GM12878 (cell line): Measurements from ENCODE around the gene HEXIM2. TPM values are rescaled to one million over a fixed set of nuclear protein-coding genes. Genes with fewer than 3 reads are reported as not detected.

ENCODE experiments used
- BACH1 ChIP-seq: fragments of 450-650 bp; IDR thresholded peaks from 2 replicates; pipeline ENCODE4 v1.6.1; 2017; ENCODE audit warnings: mild to moderate bottlenecking, borderline replicate concordance
- E2F8 ChIP-seq: fragments of 450-650 bp; IDR thresholded peaks from 2 replicates; pipeline ENCODE4 v1.6.1; 2018; ENCODE audit warnings: mild to moderate bottlenecking, low read depth, moderate library complexity; ENCODE audit not compliant: partially characterized antibody
- ESRRA ChIP-seq: IDR thresholded peaks from 2 replicates; pipeline ENCODE4 v1.6.1; 2012; ENCODE audit warnings: mild to moderate bottlenecking, low read length, improper control_type of control experiment
- GABPA ChIP-seq: IDR thresholded peaks from 2 replicates; pipeline ENCODE4 v1.6.1; 2014; ENCODE audit warnings: antibody characterized with exemption, low read depth, mild to moderate bottlenecking, inconsistent platforms
- HDGF ChIP-seq: fragments of 450-650 bp; IDR thresholded peaks from 2 replicates; pipeline ENCODE4 v1.6.1; 2016; ENCODE audit warnings: antibody characterized with exemption
- MAX ChIP-seq: IDR thresholded peaks from 2 replicates; pipeline ENCODE4 v1.6.1; 2012; ENCODE audit warnings: low read depth, low read length, improper control_type of control experiment
- NFYB ChIP-seq: IDR thresholded peaks from 2 replicates; pipeline ENCODE4 v1.6.1; 2011; ENCODE audit warnings: low read depth, mild to moderate bottlenecking, low read length, improper control_type of control experiment, moderate library complexity; ENCODE audit not compliant: insufficient read depth
- NR2F1 ChIP-seq: fragments of 450-650 bp; conservative IDR thresholded peaks from 2 replicates; pipeline ENCODE4 v1.6.1; 2017; ENCODE audit warnings: mild to moderate bottlenecking
- RB1 ChIP-seq: fragments of 450-650 bp; formaldehyde crosslinking; IDR thresholded peaks from 2 replicates; pipeline ENCODE4 v1.6.1; 2017; ENCODE audit warnings: mild to moderate bottlenecking, borderline replicate concordance
- RELB ChIP-seq: fragments of 450-650 bp; IDR thresholded peaks from 2 replicates; pipeline ENCODE4 v1.6.1; 2017; ENCODE audit warnings: low read depth, mild to moderate bottlenecking, moderate library complexity
- REST ChIP-seq: IDR thresholded peaks from 2 replicates; pipeline ENCODE4 v1.6.1; 2012; ENCODE audit warnings: mild to moderate bottlenecking, low read depth, low read length
- STAT1 ChIP-seq: fragments of 450-650 bp; conservative IDR thresholded peaks from 2 replicates; pipeline ENCODE4 v1.6.1; 2014; ENCODE audit warnings: antibody characterized with exemption, mild to moderate bottlenecking
- TAF1 ChIP-seq: IDR thresholded peaks from 2 replicates; pipeline ENCODE4 v1.6.1; 2011; ENCODE audit warnings: mild to moderate bottlenecking, low read depth, low read length, borderline replicate concordance
- ZNF622 ChIP-seq: fragments of 450-650 bp; IDR thresholded peaks from 2 replicates; pipeline ENCODE4 v1.6.1; 2017; ENCODE audit warnings: mild to moderate bottlenecking, inconsistent platforms
- polyA plus RNA-seq, 11 experiments: library from polyadenylated mRNA; depleted of rRNA in 4 of 11; unstranded in 6 of 11; stranded (reverse) in 5 of 11; fragments of >200 nt; fragmentation: Nextera tagmentation in 4 of 11; fragmentation: Illumina TruSeq in 1 of 11; extraction: Ambion mirVana in 4 of 11; extraction: Trizol in 1 of 11; gene quantifications; 1 replicate in 1 of 11; 2 replicates in 10 of 11; pipeline versions ENCODE4 v1.2.1 to v1.2.3, GENCODE V29; 2011 to 2016; ENCODE audit warnings: inconsistent platforms in 2 of 11, missing spikeins in 2 of 11, low read depth in 1 of 11
- total RNA-seq, 4 experiments: library from RNA; depleted of rRNA in 3 of 4; stranded (reverse); fragments of >200 nt in 3 of 4; fragmentation: Illumina TruSeq in 1 of 4; extraction: Trizol in 1 of 4; gene quantifications; 2 replicates each; pipeline versions ENCODE4 v1.2.1 to v1.2.3, GENCODE V29; 2013 to 2021

HEXIM2 gene
- total and polyA plus RNA-seq, 10 of the 15 experiments (the other 5 are each of a cell fraction or from before 2014, with no cell fraction given) = 0.10 to 10.3 (median 6.4) TPM

- TF ChIP-seq E2F8 (no peak), TAF1 (no peak), REST (no peak), RB1 (no peak), NR2F1 (0 out of 2 replicates have a peak, but pooled peaks have one; percentile 57), ESRRA (no peak), HDGF (peak; percentile 76; the same call in 1 of the 2 replicates), MAX (no peak), ZNF622 (no peak), GABPA (no peak), RELB (0 out of 2 replicates have a peak, but pooled peaks have one; percentile 28), BACH1 (peak; percentile 45; the same call in 1 of the 2 replicates), STAT1 (peak; percentile 78; the same call in 1 of the 2 replicates), NFYB (no peak)
Observed at GRCh38 chr17:45197555-45198334, 36.1 kb downstream of the HEXIM2 start (continued).
